K562 (cell line): ENCODE measurements around the gene TP53BP2. TPM values are rescaled to one million over a fixed set of nuclear protein-coding genes. Genes with fewer than 3 reads are reported as not detected.

Experiments used
- ATAC-seq: fragments of 200-7000 bp; cut with Tn5 transposase; 3 replicates; pipeline ENCODE4 v1.9.1; 2020; ENCODE audit warnings: moderate library complexity
- BruUV-seq: library from RNA; stranded (reverse); fragments of 400-500 nt; replicated peaks from 2 replicates; lab custom pipeline; 2021; lab: Mats Ljungman, UMichigan
- CTCF ChIA-PET: fragments of 300-600 bp; formaldehyde crosslinking; extraction: SDS; loops from one replicate; lab custom pipeline; 2021; ENCODE audit warnings: low intra/inter-chr PET ratio; lab: Yijun Ruan, JAX
- POLR2A ChIA-PET: fragments of 300-600, 350-650 bp; sonication (Branson Sonifier 250); formaldehyde crosslinking; extraction: SDS; loops from one replicate; lab custom pipeline; 2021; ENCODE audit warnings: antibody characterized with exemption, inconsistent platforms; lab: Yijun Ruan, JAX
- DNase-seq, 4 experiments: peaks; one replicate each; pipeline versions ENCODE4 v3.0.0 to v3.0.0-alpha.2; 2011 to 2018; ENCODE audit warnings: low spot score in 3 of 4, mixed read lengths in 3 of 4; ENCODE audit errors: extremely low read depth in 1 of 4
- FAIRE-seq: peaks from 2 replicates; lab custom pipeline; 2011; peaks lifted over from hg19 to GRCh38; lab: Jason Lieb, UNC
- H2AFZ ChIP-seq: 2 replicates; pipeline ENCODE4 v1.6.0; 2011; ENCODE audit warnings: low read depth, low read length, control low read depth, inconsistent platforms
- H3K27ac ChIP-seq: fragments of 200-600 bp; 3 replicates; pipeline ENCODE4 v1.8.0; 2011; ENCODE audit warnings: low read depth, mild to moderate bottlenecking, control low read depth, inconsistent platforms, low read length, moderate library complexity, mixed read lengths; ENCODE audit errors: extremely low read depth
- H3K27me3 ChIP-seq, 2 experiments: fragments of 300-600 bp in 1 of 2; 2 replicates in 1 of 2; 3 replicates in 1 of 2; pipeline versions ENCODE4 v1.6.0 to v1.8.0; 2011; ENCODE audit warnings: inconsistent platforms in 2 of 2, low read length in 2 of 2, mild to moderate bottlenecking in 1 of 2, mixed read lengths in 1 of 2, moderate library complexity in 1 of 2; ENCODE audit not compliant: control insufficient read depth in 2 of 2, insufficient read depth in 2 of 2
- H3K36me3 ChIP-seq: fragments of 300-600 bp; 3 replicates; pipeline ENCODE4 v1.8.0; 2011; ENCODE audit warnings: mild to moderate bottlenecking, low read length, inconsistent platforms; ENCODE audit not compliant: control insufficient read depth, insufficient read depth
- H3K4me1 ChIP-seq, 2 experiments: fragments of 200-600 bp in 1 of 2; replicated peaks in 1 of 2; 2 replicates in 1 of 2; 3 replicates in 1 of 2; pipeline versions ENCODE4 v1.5.1 to v1.8.0; 2011; ENCODE audit warnings: inconsistent platforms in 2 of 2, low read length in 2 of 2, mild to moderate bottlenecking in 1 of 2, mixed read lengths in 1 of 2, moderate library complexity in 1 of 2; ENCODE audit not compliant: control insufficient read depth in 2 of 2, insufficient read depth in 2 of 2
- H3K4me2 ChIP-seq: 2 replicates; pipeline ENCODE4 v1.6.1; 2011; ENCODE audit warnings: low read length, control low read depth, inconsistent platforms, mixed read lengths; ENCODE audit not compliant: insufficient read depth
- H3K4me3 ChIP-seq: fragments of 200-600 bp; sonication (generic), shearing (Covaris generic); 2 replicates; pipeline ENCODE4 v1.5.1; 2016; ENCODE audit warnings: control low read depth, inconsistent platforms
- H3K79me2 ChIP-seq: fragments of 200-600 bp; 3 replicates; pipeline ENCODE4 v1.8.0; 2011; ENCODE audit warnings: low read length, inconsistent platforms; ENCODE audit not compliant: control insufficient read depth, insufficient read depth
- H3K9ac ChIP-seq, 2 experiments: 2 replicates each; pipeline versions ENCODE4 v1.6.0 to v1.6.1; 2011; ENCODE audit warnings: low read depth in 2 of 2, low read length in 2 of 2, control low read depth in 1 of 2, inconsistent platforms in 1 of 2, mild to moderate bottlenecking in 1 of 2, mixed read lengths in 1 of 2; ENCODE audit not compliant: insufficient read depth in 1 of 2
- H3K9me1 ChIP-seq: one replicate; pipeline ENCODE4 v1.6.0; 2011; ENCODE audit warnings: inconsistent platforms, mild to moderate bottlenecking, low read length, moderate library complexity; ENCODE audit not compliant: control insufficient read depth, insufficient read depth
- H3K9me3 ChIP-seq: replicated peaks from 2 replicates; pipeline ENCODE4 v1.5.1; 2011; ENCODE audit warnings: low read depth, low read length, inconsistent platforms; ENCODE audit not compliant: control insufficient read depth, insufficient read depth
- H4K20me1 ChIP-seq: replicated peaks from 2 replicates; pipeline ENCODE4 v1.6.1; 2011; ENCODE audit warnings: low read length, inconsistent platforms, mixed read lengths; ENCODE audit not compliant: control insufficient read depth, insufficient read depth
- DIDO1 ChIP-seq: fragments of 450-650 bp; IDR thresholded peaks from 2 replicates; pipeline ENCODE4 v1.6.1; 2016; ENCODE audit warnings: low read depth, missing biosample characterization, missing genetic modification characterization
- E2F6 ChIP-seq, 2 experiments: IDR thresholded peaks; 2 replicates each; pipeline ENCODE4 v1.6.1; 2011; ENCODE audit warnings: borderline replicate concordance in 1 of 2, control low read depth in 1 of 2, low read depth in 1 of 2, low read length in 1 of 2, mild to moderate bottlenecking in 1 of 2, mixed read lengths in 1 of 2, moderate library complexity in 1 of 2; ENCODE audit not compliant: insufficient read depth in 1 of 2, insufficient read length in 1 of 2, poor library complexity in 1 of 2, severe bottlenecking in 1 of 2; ENCODE audit errors: extremely low read depth in 1 of 2
- ESRRB ChIP-seq: fragments of 250-450 bp; sonication (Bioruptor Pico); IDR thresholded peaks from 2 replicates; pipeline ENCODE4 v1.5.0; 2020; ENCODE audit warnings: mild to moderate bottlenecking, moderate library complexity, borderline replicate concordance
- HLTF ChIP-seq: fragments of 450-650 bp; IDR thresholded peaks from 2 replicates; pipeline ENCODE4 v1.6.1; 2016
- L3MBTL2 ChIP-seq: fragments of 450-650 bp; IDR thresholded peaks from 2 replicates; pipeline ENCODE4 v1.6.1; 2016; ENCODE audit warnings: mild to moderate bottlenecking, moderate library complexity
- SRSF7 ChIP-seq: fragments of 200-400 bp; formaldehyde crosslinking; optimal IDR thresholded peaks from 2 replicates; pipeline ENCODE3; 2017; ENCODE audit warnings: mild to moderate bottlenecking, low read depth, low read length
- ZNF124 ChIP-seq: sonication (generic); formaldehyde crosslinking; IDR thresholded peaks from 2 replicates; pipeline ENCODE4 v1.8.1; 2022; ENCODE audit warnings: missing genetic modification reagents
- ZNF318 ChIP-seq, 2 experiments: fragments of 450-650 bp; IDR thresholded peaks; 2 replicates each; pipeline ENCODE4 v1.6.1; 2016; ENCODE audit warnings: mild to moderate bottlenecking in 2 of 2, borderline replicate concordance in 1 of 2, low read depth in 1 of 2, moderate library complexity in 1 of 2
- WGBS: fragments of 100-300 bp; shearing (Covaris generic); methylation state at CpG from one replicate; pipeline ENCODE4 v1.1.6; 2016; ENCODE audit warnings: low coverage, mixed read lengths; ENCODE audit not compliant: insufficient coverage; ENCODE audit errors: missing lambda C conversion rate; 5-methylcytosine and 5-hydroxymethylcytosine counted together
- in situ Hi-C: fragments of 300-500 bp; cut with MboI; formaldehyde crosslinking; loops from 4 replicates; pipeline ENCODE4 v1.15.0; 2018; ENCODE audit warnings: inconsistent platforms, mixed read lengths
- intact Hi-C: fragments of 100-400 bp; cut with micrococcal nuclease; formaldehyde crosslinking; loops from 2 replicates; pipeline ENCODE4 v1.14.2; 2022
- polyA plus RNA-seq, 8 experiments: library from polyadenylated mRNA; depleted of rRNA in 4 of 8; stranded (reverse) in 5 of 8; unstranded in 3 of 8; fragments of >200 nt; fragmentation: Nextera tagmentation in 2 of 8; fragmentation: Illumina TruSeq in 1 of 8; extraction: Ambion mirVana in 2 of 8; extraction: Trizol in 1 of 8; gene quantifications; 2 replicates each; pipeline versions ENCODE4 v1.2.1 to v1.2.3, GENCODE V29; 2011 to 2014; ENCODE audit warnings: inconsistent platforms in 1 of 8, missing spikeins in 1 of 8
- total RNA-seq, 7 experiments: library from RNA; depleted of rRNA in 6 of 7; stranded (reverse); fragments of >200 nt in 6 of 7; fragmentation: Illumina TruSeq in 2 of 7; extraction: Trizol in 2 of 7; gene quantifications; 2 replicates each; pipeline versions ENCODE4 v1.2.1 to v1.2.3, GENCODE V29; 2011 to 2021; ENCODE audit warnings: low replicate concordance in 1 of 7
- TF ChIP-seq, protein P1 (sequence below): fragments of 450-650 bp; formaldehyde crosslinking; IDR thresholded peaks from 2 replicates; pipeline ENCODE4 v1.4.0; 2020; ENCODE audit warnings: mild to moderate bottlenecking, moderate library complexity

Gene TP53BP2
- total and polyA plus RNA-seq, 9 of the 15 experiments (the other 6 are each of a cell fraction or from before 2014, with no cell fraction given) = 17.0 to 69.6 (median 40.1) TPM

- no peak for TF ChIP-seq ZNF124
- TF ChIP-seq SRSF7 = no peak
These were observed 30.8 kb upstream of the TP53BP2 start (continued) for GRCh38 chr1:223876590-223876989.

DNA sequence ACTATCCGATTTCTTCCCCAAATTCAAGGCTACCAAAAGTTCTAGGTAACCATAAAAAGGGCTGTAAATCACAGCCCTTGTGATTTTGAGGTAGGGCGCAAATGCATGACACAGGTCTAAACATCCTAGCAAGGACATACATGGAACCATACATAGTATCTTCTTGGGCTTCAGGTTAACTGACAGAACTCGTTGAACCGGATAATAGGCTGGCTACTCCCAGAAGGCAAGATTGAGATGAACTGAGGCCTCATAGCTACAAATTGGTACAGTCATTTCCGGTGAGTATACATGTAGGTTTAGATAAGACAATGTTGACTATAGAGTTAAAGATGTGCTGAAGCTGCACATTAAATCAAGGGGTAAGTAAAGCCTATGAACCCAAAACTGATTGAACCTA, 27.3 kb upstream of the TP53BP2 start:
- Histone ChIP-seq H3K9me3 (peaks cover 14% of the 10 kb centered on the region), H4K20me1 (no peaks in the 10 kb centered on the region), H2AFZ (no peak overlapping the region), H3K9me1 (no peaks in the 10 kb centered on the region), H3K4me1 (peaks cover 9 to 22% of the 10 kb centered on the region in 2 experiments; a peak in 3 of 5 replicates), H3K27ac (no peak overlapping the region), H3K4me2 (no peak overlapping the region), H3K27me3 (no peaks in the 10 kb centered on the region), H3K79me2 (no peaks in the 10 kb centered on the region), H3K9ac (no peak overlapping the region), H3K4me3 (no peak overlapping the region), H3K36me3 (no peaks in the 10 kb centered on the region)
- in situ Hi-C loops = no loop called here
- no TSS peak for BruUV-seq
- intact Hi-C loops = no loop called here
- FAIRE-seq (peak; percentile 56), ATAC-seq (peak; percentile 65), DNase-seq (peak in 2 of 4 experiments; percentile 45 to 75)
- ChIA-PET CTCF (no interaction called here), POLR2A (interaction anchor here (0.6 kb wide), 1 partner anchor 280 kb away, joined by 3 read pairs; no protein-coding TSS in a partner anchor)
- WGBS = 11% methylated on average over 5 of the region's 5 CpGs
- no peak for TF ChIP-seq ESRRB (CRISPR knock-in tag)
- no peak for TF ChIP-seq HLTF
- TF ChIP-seq L3MBTL2 = no peak
- TF ChIP-seq, protein P1, sequence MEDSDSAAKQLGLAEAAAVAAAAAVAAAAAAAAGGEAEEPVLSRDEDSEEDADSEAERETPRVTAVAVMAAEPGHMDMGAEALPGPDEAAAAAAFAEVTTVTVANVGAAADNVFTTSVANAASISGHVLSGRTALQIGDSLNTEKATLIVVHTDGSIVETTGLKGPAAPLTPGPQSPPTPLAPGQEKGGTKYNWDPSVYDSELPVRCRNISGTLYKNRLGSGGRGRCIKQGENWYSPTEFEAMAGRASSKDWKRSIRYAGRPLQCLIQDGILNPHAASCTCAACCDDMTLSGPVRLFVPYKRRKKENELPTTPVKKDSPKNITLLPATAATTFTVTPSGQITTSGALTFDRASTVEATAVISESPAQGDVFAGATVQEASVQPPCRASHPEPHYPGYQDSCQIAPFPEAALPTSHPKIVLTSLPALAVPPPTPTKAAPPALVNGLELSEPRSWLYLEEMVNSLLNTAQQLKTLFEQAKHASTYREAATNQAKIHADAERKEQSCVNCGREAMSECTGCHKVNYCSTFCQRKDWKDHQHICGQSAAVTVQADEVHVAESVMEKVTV (CRISPR knock-in tag) = peak; percentile 31; the same call in 1 of the 2 replicates
- no peak for TF ChIP-seq DIDO1 (tag)
- TF ChIP-seq ZNF318 (IDR thresholded peaks at IDR 0.05; ENCODE audit: borderline replicate concordance in 1 of 2, low read depth in 1 of 2) = no peak
- no peak for TF ChIP-seq E2F6 (IDR thresholded peaks at IDR 0.05; ENCODE audit: borderline replicate concordance in 1 of 2, extremely low read depth in 1 of 2, insufficient read depth in 1 of 2, insufficient read length in 1 of 2, low read depth in 1 of 2, low read length in 1 of 2, poor library complexity in 1 of 2, severe bottlenecking in 1 of 2)
